HCT116 (cell line): ENCODE measurements around the gene CPLX4. TPM values are rescaled to one million over a fixed set of nuclear protein-coding genes. Genes with fewer than 3 reads are reported as not detected.

Source experiments
- ATAC-seq: fragments of 200-7000 bp; cut with Tn5 transposase; 2 replicates; pipeline ENCODE4 v1.9.1; 2020; ENCODE audit warnings: mild to moderate bottlenecking, moderate library complexity
- BruUV-seq: library from RNA; stranded (reverse); fragments of 400-500 nt; replicated peaks from 2 replicates; lab custom pipeline; 2021; lab: Mats Ljungman, UMichigan
- CTCF ChIA-PET: fragments of 300-600 bp; sonication (Branson Sonifier 250); formaldehyde crosslinking; loops from one replicate; lab custom pipeline; 2021; ENCODE audit warnings: antibody characterized with exemption; lab: Charles Lee
- POLR2A ChIA-PET: fragments of 300-600, 350-600 bp; sonication (Branson Sonifier 250); formaldehyde crosslinking; loops from one replicate; lab custom pipeline; 2021; ENCODE audit warnings: antibody characterized with exemption; lab: Charles Lee
- RAD21 ChIA-PET, 2 experiments: fragments of 300-600 bp; sonication (Branson Sonifier 250); formaldehyde crosslinking; loops; one replicate each; lab custom pipeline; 2023; ENCODE audit warnings: low total read pairs in 2 of 2; ENCODE audit not compliant: uncharacterized antibody in 2 of 2, unreplicated experiment in 2 of 2, low non-redundant PET in 1 of 2; lab: Charles Lee
- DNase-seq: peaks from one replicate; pipeline ENCODE4 v3.0.0-alpha.2; 2010; ENCODE audit warnings: low read depth, low spot score
- H2AFZ ChIP-seq: fragments of 200-600 bp; shearing (Covaris generic), sonication (generic); 2 replicates; pipeline ENCODE4 v1.6.1; 2017; ENCODE audit warnings: low read depth, mixed run types, mixed read lengths, antibody characterized with exemption, low read length; ENCODE audit not compliant: poor library complexity, severe bottlenecking
- H3K27ac ChIP-seq: 2 replicates; pipeline ENCODE4 v1.5.1; 2012; ENCODE audit warnings: low read depth, low read length
- H3K27me3 ChIP-seq: fragments of 200-600 bp; sonication (generic); 2 replicates; pipeline ENCODE4 v1.6.1; 2016; ENCODE audit warnings: mixed run types, low read length, mixed read lengths; ENCODE audit not compliant: insufficient read depth
- H3K36me3 ChIP-seq, 2 experiments: fragments of 200-500 bp in 1 of 2; fragments of 200-600 bp in 1 of 2; sonication (Bioruptor generic) in 1 of 2; sonication (generic) in 1 of 2; 2 replicates each; pipeline versions ENCODE4 v1.5.1 to v1.6.1; 2014 to 2016; ENCODE audit warnings: low read length in 2 of 2, inconsistent platforms in 1 of 2, mixed read lengths in 1 of 2, mixed run types in 1 of 2; ENCODE audit not compliant: insufficient read depth in 2 of 2, control insufficient read depth in 1 of 2
- H3K4me1 ChIP-seq, 2 experiments: fragments of 200-600 bp in 1 of 2; sonication (generic) in 1 of 2; 2 replicates each; pipeline versions ENCODE4 v1.5.1 to v1.6.1; 2012 to 2017; ENCODE audit warnings: low read length in 2 of 2, inconsistent platforms in 1 of 2, mild to moderate bottlenecking in 1 of 2, mixed read lengths in 1 of 2, mixed run types in 1 of 2, moderate library complexity in 1 of 2; ENCODE audit not compliant: insufficient read depth in 2 of 2, control insufficient read depth in 1 of 2
- H3K4me2 ChIP-seq: fragments of 200-600 bp; sonication (generic); 2 replicates; pipeline ENCODE4 v1.6.1; 2017; ENCODE audit warnings: mixed run types, low read length, mixed read lengths
- H3K4me3 ChIP-seq, 2 experiments: fragments of 200-600 bp in 1 of 2; sonication (generic) in 1 of 2; replicated peaks in 1 of 2; 2 replicates each; pipeline ENCODE4 v1.5.1; 2011 to 2016; ENCODE audit warnings: low read length in 2 of 2, control low read depth in 1 of 2, low read depth in 1 of 2, mild to moderate bottlenecking in 1 of 2, mixed read lengths in 1 of 2, mixed run types in 1 of 2
- H3K79me2 ChIP-seq: fragments of 200-600 bp; sonication (generic); 2 replicates; pipeline ENCODE4 v1.6.1; 2017; ENCODE audit warnings: mild to moderate bottlenecking, mixed run types, low read length, moderate library complexity, mixed read lengths; ENCODE audit not compliant: insufficient read depth
- H3K9ac ChIP-seq: fragments of 200-600 bp; sonication (generic); 2 replicates; pipeline ENCODE4 v1.6.1; 2016; ENCODE audit warnings: low read length, mixed read lengths
- H3K9me2 ChIP-seq: fragments of 200-600 bp; sonication (generic), shearing (Covaris generic); 2 replicates; pipeline ENCODE4 v1.6.1; 2017; ENCODE audit warnings: mixed run types, mild to moderate bottlenecking, moderate library complexity; ENCODE audit not compliant: insufficient read depth
- H3K9me3 ChIP-seq, 2 experiments: fragments of 200-500 bp in 1 of 2; fragments of 200-600 bp in 1 of 2; sonication (Bioruptor generic) in 1 of 2; sonication (generic) in 1 of 2; 2 replicates each; pipeline ENCODE4 v1.6.1; 2014 to 2017; ENCODE audit warnings: low read length in 2 of 2, mixed read lengths in 2 of 2, inconsistent platforms in 1 of 2, low read depth in 1 of 2, mild to moderate bottlenecking in 1 of 2, mixed run types in 1 of 2, moderate library complexity in 1 of 2; ENCODE audit not compliant: control insufficient read depth in 1 of 2, insufficient read depth in 1 of 2
- H4K20me1 ChIP-seq: fragments of 200-600 bp; sonication (generic), shearing (Covaris generic); 2 replicates; pipeline ENCODE4 v1.6.1; 2017; ENCODE audit warnings: mixed run types, mild to moderate bottlenecking, moderate library complexity; ENCODE audit not compliant: insufficient read depth
- ATF3 ChIP-seq: IDR thresholded peaks from 2 replicates; pipeline ENCODE4 v1.6.1; 2012
- CBX3 ChIP-seq: IDR thresholded peaks from 2 replicates; pipeline ENCODE4 v1.6.1; 2012; ENCODE audit warnings: low read depth
- CEBPB ChIP-seq: IDR thresholded peaks from 2 replicates; pipeline ENCODE4 v1.6.1; 2012; ENCODE audit warnings: low read depth
- EGR1 ChIP-seq: IDR thresholded peaks from 2 replicates; pipeline ENCODE4 v1.6.1; 2012; ENCODE audit warnings: low read depth
- ELF1 ChIP-seq: IDR thresholded peaks from 2 replicates; pipeline ENCODE4 v1.6.1; 2012; ENCODE audit warnings: low read depth, borderline replicate concordance
- EZH2 ChIP-seq: fragments of 200-600 bp; sonication (generic); IDR thresholded peaks from 2 replicates; pipeline ENCODE4 v1.6.1; 2017; ENCODE audit warnings: antibody characterized with exemption, mixed run types
- FOSL1 ChIP-seq: IDR thresholded peaks from 2 replicates; pipeline ENCODE4 v1.6.1; 2012; ENCODE audit warnings: low read depth
- JUND ChIP-seq: IDR thresholded peaks from 2 replicates; pipeline ENCODE4 v1.6.1; 2012
- MAX ChIP-seq: IDR thresholded peaks from 2 replicates; pipeline ENCODE4 v1.6.1; 2012
- SIN3A ChIP-seq: IDR thresholded peaks from 2 replicates; pipeline ENCODE4 v1.6.1; 2012; ENCODE audit warnings: low read depth
- SP1 ChIP-seq: IDR thresholded peaks from 2 replicates; pipeline ENCODE4 v1.6.1; 2012; ENCODE audit warnings: low read depth
- TCF7L2 ChIP-seq: IDR thresholded peaks from 2 replicates; pipeline ENCODE4 v1.7.0; 2011; ENCODE audit warnings: borderline replicate concordance, inconsistent platforms; ENCODE audit not compliant: insufficient read depth, insufficient read length; ENCODE audit errors: extremely low read depth
- YY1 ChIP-seq: IDR thresholded peaks from 2 replicates; pipeline ENCODE4 v1.6.1; 2011; ENCODE audit warnings: low read length, low read depth, moderate library complexity, mild to moderate bottlenecking; ENCODE audit not compliant: insufficient replicate concordance; ENCODE audit errors: extremely low read depth
- ZFX ChIP-seq: fragments of 450-650 bp; IDR thresholded peaks from 2 replicates; pipeline ENCODE4 v1.6.1; 2017
- ZNF274 ChIP-seq: fragments of 200-500 bp; sonication (Bioruptor generic); IDR thresholded peaks from 2 replicates; pipeline ENCODE4 v1.6.1; 2014; ENCODE audit warnings: mild to moderate bottlenecking, low read depth, low read length, inconsistent platforms
- intact Hi-C: fragments of 100-400 bp; cut with micrococcal nuclease; formaldehyde crosslinking; loops from 2 replicates; pipeline ENCODE4 v1.10.0; 2022
- total RNA-seq: library from RNA; stranded (reverse); gene quantifications from one replicate; pipeline ENCODE4 v1.2.1, GENCODE V29; 2021; ENCODE audit not compliant: unreplicated experiment
- TF ChIP-seq, protein P1 (sequence below): IDR thresholded peaks from 2 replicates; pipeline ENCODE4 v1.6.1; 2011; ENCODE audit warnings: mild to moderate bottlenecking, low read length, moderate library complexity; ENCODE audit not compliant: insufficient replicate concordance; ENCODE audit errors: extremely low read depth
- TF ChIP-seq, protein P2 (sequence below), 3 experiments: fragments of 200-600 bp in 1 of 3; sonication (generic) in 1 of 3; IDR thresholded peaks in 2 of 3; conservative IDR thresholded peaks in 1 of 3; 2 replicates each; pipeline ENCODE4 v1.5.1; 2012 to 2017; ENCODE audit warnings: low read depth in 2 of 3, low read length in 2 of 3, antibody characterized with exemption in 1 of 3, borderline replicate concordance in 1 of 3, control low read depth in 1 of 3, mild to moderate bottlenecking in 1 of 3, mixed read lengths in 1 of 3, mixed run types in 1 of 3, moderate library complexity in 1 of 3; ENCODE audit not compliant: insufficient read depth in 1 of 3

The CPLX4 gene
- total RNA-seq, 1 experiment from 2014 or later: not detected

- ChIA-PET CTCF (interaction anchor here (1.1 kb wide), 1 partner anchor 53 kb away, joined by 3 read pairs; no protein-coding TSS in a partner anchor), POLR2A (no interaction called here), RAD21 (interaction anchor here in 1 of 2 experiments (1.5 kb wide), 1 partner anchor 101 kb away, joined by 4 read pairs; no protein-coding TSS in a partner anchor)
- no peaks in the 10 kb centered on the region for H3K9me3 ChIP-seq
- intact Hi-C loops: no loop called here
- no peak overlapping the region for H2AFZ ChIP-seq
- no peak overlapping the region for H3K4me3 ChIP-seq
- H3K27ac ChIP-seq: no peak overlapping the region
- H3K79me2 ChIP-seq: no peaks in the 10 kb centered on the region
- TF ChIP-seq CBX3 (no peak), TCF7L2 (no peak), SP1 (no peak), ZNF274 (no peak), EZH2 (no peak), CEBPB (no peak), ZFX (no peak), FOSL1 (no peak), ELF1 (no peak), MAX (no peak), JUND (no peak), YY1 (no peak), EGR1 (no peak), SIN3A (no peak), ATF3 (no peak)
- TF ChIP-seq, protein P1, sequence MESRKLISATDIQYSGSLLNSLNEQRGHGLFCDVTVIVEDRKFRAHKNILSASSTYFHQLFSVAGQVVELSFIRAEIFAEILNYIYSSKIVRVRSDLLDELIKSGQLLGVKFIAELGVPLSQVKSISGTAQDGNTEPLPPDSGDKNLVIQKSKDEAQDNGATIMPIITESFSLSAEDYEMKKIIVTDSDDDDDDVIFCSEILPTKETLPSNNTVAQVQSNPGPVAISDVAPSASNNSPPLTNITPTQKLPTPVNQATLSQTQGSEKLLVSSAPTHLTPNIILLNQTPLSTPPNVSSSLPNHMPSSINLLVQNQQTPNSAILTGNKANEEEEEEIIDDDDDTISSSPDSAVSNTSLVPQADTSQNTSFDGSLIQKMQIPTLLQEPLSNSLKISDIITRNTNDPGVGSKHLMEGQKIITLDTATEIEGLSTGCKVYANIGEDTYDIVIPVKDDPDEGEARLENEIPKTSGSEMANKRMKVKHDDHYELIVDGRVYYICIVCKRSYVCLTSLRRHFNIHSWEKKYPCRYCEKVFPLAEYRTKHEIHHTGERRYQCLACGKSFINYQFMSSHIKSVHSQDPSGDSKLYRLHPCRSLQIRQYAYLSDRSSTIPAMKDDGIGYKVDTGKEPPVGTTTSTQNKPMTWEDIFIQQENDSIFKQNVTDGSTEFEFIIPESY: no peak
- TF ChIP-seq, protein P2, sequence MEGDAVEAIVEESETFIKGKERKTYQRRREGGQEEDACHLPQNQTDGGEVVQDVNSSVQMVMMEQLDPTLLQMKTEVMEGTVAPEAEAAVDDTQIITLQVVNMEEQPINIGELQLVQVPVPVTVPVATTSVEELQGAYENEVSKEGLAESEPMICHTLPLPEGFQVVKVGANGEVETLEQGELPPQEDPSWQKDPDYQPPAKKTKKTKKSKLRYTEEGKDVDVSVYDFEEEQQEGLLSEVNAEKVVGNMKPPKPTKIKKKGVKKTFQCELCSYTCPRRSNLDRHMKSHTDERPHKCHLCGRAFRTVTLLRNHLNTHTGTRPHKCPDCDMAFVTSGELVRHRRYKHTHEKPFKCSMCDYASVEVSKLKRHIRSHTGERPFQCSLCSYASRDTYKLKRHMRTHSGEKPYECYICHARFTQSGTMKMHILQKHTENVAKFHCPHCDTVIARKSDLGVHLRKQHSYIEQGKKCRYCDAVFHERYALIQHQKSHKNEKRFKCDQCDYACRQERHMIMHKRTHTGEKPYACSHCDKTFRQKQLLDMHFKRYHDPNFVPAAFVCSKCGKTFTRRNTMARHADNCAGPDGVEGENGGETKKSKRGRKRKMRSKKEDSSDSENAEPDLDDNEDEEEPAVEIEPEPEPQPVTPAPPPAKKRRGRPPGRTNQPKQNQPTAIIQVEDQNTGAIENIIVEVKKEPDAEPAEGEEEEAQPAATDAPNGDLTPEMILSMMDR (IDR thresholded peaks at IDR 0.05 in 2 of 3, conservative IDR thresholded peaks at IDR 0.05 in 1 of 3; ENCODE audit: borderline replicate concordance in 1 of 3, insufficient read depth in 1 of 3, low read depth in 2 of 3, low read length in 2 of 3): no peak
- BruUV-seq: no TSS peak
- peaks cover 5% of the 10 kb centered on the region; the same call in 1 of the 2 replicates for H3K27me3 ChIP-seq
- no peak overlapping the region for H3K4me2 ChIP-seq
- H3K9ac ChIP-seq: no peak overlapping the region
- no peaks in the 10 kb centered on the region for H3K9me2 ChIP-seq
- ATAC-seq (no peak), DNase-seq (no peak)
- no peaks in the 10 kb centered on the region for H4K20me1 ChIP-seq
- peaks cover 0 to 10% of the 10 kb centered on the region in 2 experiments; a peak in 2 of 4 replicates for H3K4me1 ChIP-seq
- H3K36me3 ChIP-seq: no peaks in the 10 kb centered on the region
Measured at GRCh38 chr18:59301929-59302328, 16.5 kb downstream of the CPLX4 start.
